ENCODE results near the gene SETD7. TPM values are rescaled to one million over a fixed set of nuclear protein-coding genes. Genes with fewer than 3 reads are reported as not detected.

The SETD7 gene
- total RNA-seq, 2 experiments from 2014 or later, result 23.1 to 23.5 TPM

DNA sequence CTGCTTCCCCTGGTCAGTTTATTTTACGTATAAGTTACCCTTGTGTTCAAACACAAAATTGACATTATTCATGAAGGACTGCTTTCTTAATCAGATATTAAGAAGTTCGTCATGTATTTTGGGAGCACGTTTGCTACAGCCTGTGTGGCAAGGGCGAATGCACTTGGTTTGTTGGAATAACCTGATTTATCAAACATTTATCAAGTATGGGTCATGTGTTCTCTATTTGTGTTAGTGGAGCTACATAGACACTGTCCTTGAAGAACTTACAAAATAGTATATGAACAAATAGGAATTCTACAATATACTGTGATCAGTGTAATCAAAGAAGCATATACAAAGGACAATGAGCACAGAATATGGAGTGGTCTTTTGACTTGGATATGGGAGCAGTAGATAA lies 79.7 kb downstream of the SETD7 start:
- ChIA-PET CTCF (interaction anchor here (1.2 kb wide), 1 partner anchor 10 kb away, joined by 3 read pairs; no protein-coding TSS in a partner anchor), POLR2A (no interaction called here)
- Mint-ChIP-seq H3K9me3 (no peaks in the 10 kb centered on the region), H3K36me3 (ENCODE audit: low read depth) (peaks cover 43% of the 10 kb centered on the region), H3K4me3 (no peak overlapping the region), H3K27ac (no peak overlapping the region), H3K4me1 (ENCODE audit: low read depth) (peaks cover 4% of the 10 kb centered on the region), H3K27me3 (no peaks in the 10 kb centered on the region)
- H3K4me3 ChIP-seq (ENCODE audit: low read length), result no peak overlapping the region
- intact Hi-C loops (cut with DNase I, micrococcal nuclease), result no loop called here
- no peak overlapping the region for H3K27ac ChIP-seq (ENCODE audit: low read depth in 1 of 2, low read length in 2 of 2)
- TF ChIP-seq, protein P1, sequence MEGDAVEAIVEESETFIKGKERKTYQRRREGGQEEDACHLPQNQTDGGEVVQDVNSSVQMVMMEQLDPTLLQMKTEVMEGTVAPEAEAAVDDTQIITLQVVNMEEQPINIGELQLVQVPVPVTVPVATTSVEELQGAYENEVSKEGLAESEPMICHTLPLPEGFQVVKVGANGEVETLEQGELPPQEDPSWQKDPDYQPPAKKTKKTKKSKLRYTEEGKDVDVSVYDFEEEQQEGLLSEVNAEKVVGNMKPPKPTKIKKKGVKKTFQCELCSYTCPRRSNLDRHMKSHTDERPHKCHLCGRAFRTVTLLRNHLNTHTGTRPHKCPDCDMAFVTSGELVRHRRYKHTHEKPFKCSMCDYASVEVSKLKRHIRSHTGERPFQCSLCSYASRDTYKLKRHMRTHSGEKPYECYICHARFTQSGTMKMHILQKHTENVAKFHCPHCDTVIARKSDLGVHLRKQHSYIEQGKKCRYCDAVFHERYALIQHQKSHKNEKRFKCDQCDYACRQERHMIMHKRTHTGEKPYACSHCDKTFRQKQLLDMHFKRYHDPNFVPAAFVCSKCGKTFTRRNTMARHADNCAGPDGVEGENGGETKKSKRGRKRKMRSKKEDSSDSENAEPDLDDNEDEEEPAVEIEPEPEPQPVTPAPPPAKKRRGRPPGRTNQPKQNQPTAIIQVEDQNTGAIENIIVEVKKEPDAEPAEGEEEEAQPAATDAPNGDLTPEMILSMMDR (IDR thresholded peaks at IDR 0.05), result no peak
- DNase-seq, result no peak
- H3K36me3 ChIP-seq (ENCODE audit: insufficient read depth, low read length), result peaks cover 21% of the 10 kb centered on the region
- H3K4me1 ChIP-seq (ENCODE audit: insufficient read depth, low read length), result no peaks in the 10 kb centered on the region
- H3K9me3 ChIP-seq (ENCODE audit: control insufficient read depth in 1 of 2, insufficient read depth in 1 of 2, low read length in 2 of 2), result peaks cover 0 to 2% of the 10 kb centered on the region in 2 experiments
- H3K27me3 ChIP-seq (ENCODE audit: control insufficient read depth in 1 of 2, insufficient read depth in 2 of 2, low read length in 2 of 2), result no peaks in the 10 kb centered on the region
- no peak for ATAC-seq (ENCODE audit: poor library complexity)

DNA sequence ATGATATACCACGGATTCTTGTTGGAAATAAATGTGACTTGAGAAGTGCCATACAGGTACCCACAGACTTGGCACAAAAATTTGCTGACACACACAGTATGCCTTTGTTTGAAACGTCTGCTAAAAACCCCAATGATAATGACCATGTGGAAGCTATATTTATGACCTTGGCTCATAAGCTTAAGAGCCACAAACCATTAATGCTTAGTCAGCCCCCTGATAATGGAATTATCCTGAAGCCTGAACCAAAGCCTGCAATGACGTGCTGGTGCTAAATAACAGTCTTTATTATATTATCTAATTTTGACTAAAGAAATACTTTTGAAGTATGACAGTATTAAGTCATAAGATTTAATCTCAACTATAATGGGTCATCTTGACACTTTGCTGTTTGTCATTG lies 83.2 kb downstream of the SETD7 start:
- Mint-ChIP-seq H3K9me3 (peaks cover 5% of the 10 kb centered on the region), H3K36me3 (ENCODE audit: low read depth) (peaks cover 75% of the 10 kb centered on the region), H3K27me3 (no peaks in the 10 kb centered on the region), H3K4me1 (ENCODE audit: low read depth) (peaks cover 23% of the 10 kb centered on the region), H3K4me3 (no peak overlapping the region), H3K27ac (no peak overlapping the region)
- H3K27me3 ChIP-seq (ENCODE audit: control insufficient read depth in 1 of 2, insufficient read depth in 2 of 2, low read length in 2 of 2), result no peaks in the 10 kb centered on the region
- H3K36me3 ChIP-seq (ENCODE audit: insufficient read depth, low read length), result peaks cover 23% of the 10 kb centered on the region
- intact Hi-C loops (cut with DNase I, micrococcal nuclease), result no loop called here
- H3K9me3 ChIP-seq (ENCODE audit: control insufficient read depth in 1 of 2, insufficient read depth in 1 of 2, low read length in 2 of 2), result peaks cover 0 to 10% of the 10 kb centered on the region in 2 experiments
- DNase-seq (no peak), ATAC-seq (ENCODE audit: poor library complexity) (no peak)
- no peak overlapping the region for H3K27ac ChIP-seq (ENCODE audit: low read depth in 1 of 2, low read length in 2 of 2)
- TF ChIP-seq, protein P1 (IDR thresholded peaks at IDR 0.05), result no peak
- CTCF ChIA-PET, result no interaction called here
- POLR2A ChIA-PET, result no interaction called here
- no peak overlapping the region for H3K4me3 ChIP-seq (ENCODE audit: low read length)
- peaks cover 8% of the 10 kb centered on the region for H3K4me1 ChIP-seq (ENCODE audit: insufficient read depth, low read length)

DNA sequence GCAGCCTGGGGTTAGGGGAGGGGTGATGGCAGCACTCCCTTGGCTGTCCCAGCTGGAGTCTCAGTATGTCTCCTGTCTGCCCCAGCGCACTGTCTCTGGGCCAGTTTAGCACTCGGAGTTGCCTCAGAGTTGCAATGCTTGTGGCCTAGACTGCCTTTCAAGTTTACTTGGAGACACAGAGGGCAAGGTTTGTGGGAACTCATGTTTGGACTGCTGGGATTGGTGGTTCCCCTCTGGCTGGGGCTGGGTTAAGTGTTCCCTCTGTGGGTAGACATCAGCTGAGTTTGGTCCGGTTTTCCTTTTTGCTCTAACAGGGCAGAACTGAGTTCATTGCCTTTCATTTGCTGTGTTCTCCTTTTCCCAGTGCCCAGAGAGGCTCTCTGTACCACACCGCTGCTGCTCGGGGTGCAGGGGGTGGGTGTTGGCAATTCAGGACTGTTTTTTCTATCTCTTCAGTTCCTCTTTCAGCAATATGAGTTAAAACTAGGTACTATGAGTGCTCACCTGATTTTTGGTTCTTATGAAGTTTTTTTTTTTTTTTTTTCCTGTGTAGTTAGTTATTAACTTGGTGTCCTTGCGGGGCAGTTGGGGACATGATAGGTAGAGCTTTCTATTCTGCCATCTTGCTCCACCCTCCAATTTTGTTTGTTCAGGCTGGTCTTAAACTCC lies 84.9 kb downstream of the SETD7 start:
- DNase-seq (no peak), ATAC-seq (ENCODE audit: poor library complexity) (no peak)
- ChIA-PET POLR2A (no interaction called here), CTCF (no interaction called here)
- TF ChIP-seq, protein P1 (IDR thresholded peaks at IDR 0.05), result no peak
- no peaks in the 10 kb centered on the region for H3K27me3 ChIP-seq (ENCODE audit: control insufficient read depth in 1 of 2, insufficient read depth in 2 of 2, low read length in 2 of 2)
- Mint-ChIP-seq H3K4me1 (ENCODE audit: low read depth) (peaks cover 23% of the 10 kb centered on the region), H3K27ac (no peak overlapping the region), H3K36me3 (ENCODE audit: low read depth) (peaks cover 74% of the 10 kb centered on the region), H3K9me3 (peaks cover 5% of the 10 kb centered on the region), H3K27me3 (no peaks in the 10 kb centered on the region), H3K4me3 (no peak overlapping the region)
- H3K4me3 ChIP-seq (ENCODE audit: low read length), result no peak overlapping the region
- H3K36me3 ChIP-seq (ENCODE audit: insufficient read depth, low read length), result peaks cover 20% of the 10 kb centered on the region
- no peak overlapping the region for H3K27ac ChIP-seq (ENCODE audit: low read depth in 1 of 2, low read length in 2 of 2)
- intact Hi-C loops (cut with DNase I, micrococcal nuclease), result no loop called here
- peaks cover 8% of the 10 kb centered on the region for H3K4me1 ChIP-seq (ENCODE audit: insufficient read depth, low read length)
- peaks cover 0 to 14% of the 10 kb centered on the region in 2 experiments for H3K9me3 ChIP-seq (ENCODE audit: control insufficient read depth in 1 of 2, insufficient read depth in 1 of 2, low read length in 2 of 2)

Measured in CD4-positive, alpha-beta T cell (primary cell).